Measurements from ENCODE around the gene GATA2.

GATA2 gene

DNA sequence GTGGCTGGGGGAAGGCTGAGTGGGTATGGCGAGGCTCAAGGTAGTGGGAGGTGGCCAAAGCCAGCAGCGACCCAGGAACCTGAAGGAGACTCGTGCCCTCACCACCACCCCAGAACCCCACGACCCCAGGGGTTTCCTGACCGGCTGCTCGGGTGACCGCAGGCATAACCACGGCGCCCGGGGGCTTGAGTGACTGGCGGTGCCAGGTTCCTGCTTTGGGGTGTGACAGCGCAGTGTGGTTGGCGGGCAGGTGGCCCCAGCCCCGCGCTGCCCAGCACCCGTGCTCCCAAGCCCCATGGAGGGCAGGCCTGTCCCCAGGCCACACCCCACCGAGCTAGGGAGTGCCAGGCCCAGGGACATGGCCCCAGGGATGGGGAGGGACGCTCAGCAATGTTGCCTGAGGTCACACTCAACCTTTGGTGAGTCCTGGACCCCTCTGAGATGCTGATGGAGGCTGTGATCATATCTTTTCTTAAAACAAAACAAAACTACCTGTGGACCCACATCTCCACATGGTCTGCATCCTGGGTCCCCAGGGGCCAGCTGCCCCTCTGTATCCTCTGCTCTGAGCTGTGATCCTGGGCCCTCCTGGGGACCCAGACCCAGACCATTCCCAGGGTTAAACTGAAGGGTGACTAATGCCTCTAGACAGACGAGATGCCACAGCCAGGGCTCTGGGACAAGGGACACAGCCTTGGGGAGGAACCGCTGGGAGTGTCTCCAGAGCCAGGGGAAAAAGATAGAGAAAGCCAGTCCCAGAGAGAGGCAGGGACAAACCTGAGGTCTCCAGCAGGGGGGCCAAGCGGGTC is 39.3 kb downstream of the GATA2 start:
- no peak for DNase-seq

DNA sequence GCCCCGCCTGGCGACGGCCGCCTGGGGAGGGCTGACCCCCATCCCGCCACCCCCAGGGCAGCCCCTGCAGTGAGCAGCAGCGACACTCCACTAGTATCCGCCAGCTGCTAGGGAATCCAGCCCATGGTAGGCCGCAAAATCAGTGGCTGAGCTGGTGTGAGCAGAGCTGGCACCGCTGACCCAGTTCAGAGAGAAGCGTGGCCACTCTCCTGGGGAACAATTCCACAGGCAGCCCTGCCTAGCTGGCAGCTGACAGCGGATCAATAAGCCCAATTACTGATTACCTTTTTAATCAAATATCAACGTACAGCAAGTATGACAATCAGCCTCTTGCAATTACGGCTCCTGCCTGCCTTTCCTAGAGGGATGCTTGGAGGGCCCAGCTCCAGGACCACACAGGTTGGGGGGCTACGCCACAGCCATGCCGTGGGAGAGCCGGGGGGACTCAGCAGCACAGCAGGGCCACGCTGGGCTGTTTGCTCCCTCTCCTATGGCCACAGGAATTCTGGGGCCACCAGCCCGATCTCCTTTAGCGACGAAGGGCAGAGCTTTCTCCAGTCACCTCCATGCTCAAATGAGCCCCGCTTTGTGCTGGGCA is 40.2 kb downstream of the GATA2 start:
- no peak for DNase-seq

DNA sequence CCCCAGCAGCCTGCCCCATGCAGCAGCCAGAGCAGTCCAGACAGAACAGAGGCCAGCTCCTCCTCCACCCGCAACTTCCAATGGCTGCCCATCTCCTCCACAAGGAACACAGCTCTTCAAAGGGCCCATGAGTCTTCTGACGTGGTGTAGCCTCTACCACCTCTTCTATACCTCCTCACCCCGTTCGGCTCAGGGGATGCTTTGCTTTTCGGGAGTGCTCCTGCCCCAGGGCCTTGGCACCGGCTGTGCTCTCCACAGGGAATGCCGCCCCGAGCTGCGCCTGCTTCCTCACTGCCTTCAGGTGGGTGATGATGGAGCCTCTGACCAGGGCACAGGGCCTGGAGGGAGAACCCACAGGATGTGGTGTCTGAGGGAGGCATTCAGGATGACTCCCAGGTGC is 40.9 kb downstream of the GATA2 start:
- DNase-seq: no peak

DNA sequence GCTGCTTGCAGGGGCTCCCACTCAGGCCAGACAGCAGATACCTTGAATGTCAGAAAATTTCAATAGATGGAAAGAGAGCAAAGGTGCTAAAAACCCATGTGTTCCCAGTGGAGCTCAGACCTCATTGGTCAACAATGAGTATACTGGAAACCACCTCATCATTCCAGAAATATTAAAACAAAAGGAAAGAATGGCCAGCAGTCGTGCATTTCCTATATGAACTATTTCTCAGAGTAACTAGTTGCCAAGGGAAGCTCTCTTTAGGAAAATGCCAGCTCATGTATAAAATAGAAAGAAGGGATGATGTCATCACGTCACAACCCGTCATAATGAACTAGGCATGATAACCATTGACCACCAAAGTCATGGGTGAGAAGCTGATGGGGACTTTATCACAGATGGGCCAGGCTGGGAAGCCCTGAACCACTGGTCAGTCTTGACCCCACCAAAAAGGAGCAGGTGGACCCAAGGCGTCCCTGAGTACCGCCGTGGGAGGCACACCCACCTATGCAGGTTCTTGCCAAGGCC is 43.8 kb downstream of the GATA2 start:
- DNase-seq: no peak

DNA sequence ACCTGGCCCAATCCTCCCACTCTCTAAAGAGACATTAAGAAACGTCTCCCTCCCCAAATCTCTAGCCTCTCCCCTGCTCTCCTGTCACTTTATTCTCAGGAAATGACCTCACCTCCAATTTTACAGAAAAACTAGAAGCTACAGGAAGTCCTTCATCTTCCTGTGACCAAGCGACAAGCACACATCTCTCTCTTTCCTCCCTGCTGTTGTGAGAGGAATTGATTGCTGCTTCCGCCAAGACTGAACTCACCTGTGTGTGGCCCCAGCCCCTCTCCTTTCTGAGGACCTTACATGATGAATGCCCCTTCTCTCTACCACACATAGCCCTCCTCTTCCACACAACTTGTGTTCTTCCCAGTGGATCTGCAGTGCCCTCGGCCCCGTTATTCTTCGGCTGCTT is 44.5 kb downstream of the GATA2 start:
- no peak for DNase-seq

DNA sequence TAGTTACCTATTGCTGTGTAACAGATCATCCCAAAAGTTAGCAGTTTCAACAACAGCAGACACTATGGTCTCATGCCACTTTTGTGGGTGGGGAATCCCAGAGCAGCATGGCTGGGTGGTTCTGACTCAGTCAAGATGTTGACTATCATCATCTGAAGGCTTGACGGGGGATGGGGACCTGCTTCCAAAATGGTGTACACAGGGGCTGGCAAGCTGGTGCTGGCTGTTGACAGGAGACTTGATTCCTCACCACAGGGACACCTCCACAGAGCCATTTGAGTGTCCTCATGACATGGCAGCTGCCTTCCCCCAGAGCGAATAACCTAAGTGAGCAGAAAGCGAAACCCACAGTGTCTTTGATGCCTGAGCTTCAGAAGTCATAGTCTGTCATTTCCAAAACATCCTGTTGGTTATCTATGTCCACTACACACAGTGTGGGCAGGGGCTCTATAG is 45.4 kb downstream of the GATA2 start:
- no peak for DNase-seq

DNA sequence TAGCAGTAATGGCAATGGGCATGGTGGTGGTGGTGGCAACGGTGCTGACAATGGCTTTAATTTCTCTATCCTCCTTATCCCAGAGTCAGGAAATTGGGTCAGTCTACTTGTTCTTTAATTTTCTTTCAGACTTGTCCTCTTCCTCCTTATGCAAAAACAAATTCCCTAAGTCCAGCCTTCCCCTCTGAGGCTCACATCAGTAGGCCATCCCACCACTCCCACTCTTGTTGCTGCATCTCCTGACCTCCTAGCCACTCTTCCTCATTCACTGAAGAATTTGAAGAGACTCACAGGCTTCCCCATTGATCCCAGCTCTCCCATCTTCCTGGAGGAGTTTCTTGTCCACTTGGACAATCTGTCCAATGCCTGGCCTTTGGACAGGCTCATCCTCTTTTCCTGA is 46.2 kb downstream of the GATA2 start:
- no peak for DNase-seq

DNA sequence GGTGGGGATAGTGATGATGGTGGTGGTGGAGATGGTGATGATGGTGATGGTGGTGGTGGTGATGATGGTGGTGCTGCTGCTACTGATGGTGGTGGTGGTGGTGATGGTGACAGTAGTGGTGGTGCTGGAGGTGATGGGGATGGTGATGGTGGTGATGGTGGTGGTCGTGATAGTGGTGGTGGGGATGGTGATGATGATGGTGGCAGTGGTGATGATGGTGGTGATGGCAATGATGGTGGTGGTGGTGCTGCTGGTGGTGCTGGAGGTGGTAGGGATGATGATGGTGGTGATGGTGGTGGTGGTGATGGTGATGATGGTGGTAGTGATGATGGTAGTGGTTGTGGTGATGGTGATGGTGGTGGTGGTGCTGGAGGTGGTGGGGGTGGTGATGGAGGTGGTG is 47.6 kb downstream of the GATA2 start:
- no peak for DNase-seq

DNA sequence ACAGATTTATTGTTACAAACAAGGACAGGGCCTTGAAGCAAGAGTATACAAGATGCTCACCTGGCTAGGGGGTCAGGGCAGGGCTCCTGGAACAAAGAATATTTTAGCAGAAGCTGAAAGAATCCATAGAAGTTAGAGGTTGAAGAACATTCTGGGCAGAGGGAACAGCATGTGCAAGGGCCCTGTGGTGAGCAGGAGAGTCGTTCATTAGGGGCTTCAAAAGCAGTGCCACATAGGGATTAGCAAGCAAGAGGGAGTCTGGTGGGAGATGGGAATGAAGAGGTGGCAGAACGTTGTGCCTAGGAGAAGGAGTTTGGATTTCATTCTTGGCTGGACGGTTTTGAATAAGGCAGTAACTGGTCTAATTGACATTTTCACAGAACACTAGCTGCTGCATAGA is 49.2 kb downstream of the GATA2 start:
- no peak for DNase-seq

DNA sequence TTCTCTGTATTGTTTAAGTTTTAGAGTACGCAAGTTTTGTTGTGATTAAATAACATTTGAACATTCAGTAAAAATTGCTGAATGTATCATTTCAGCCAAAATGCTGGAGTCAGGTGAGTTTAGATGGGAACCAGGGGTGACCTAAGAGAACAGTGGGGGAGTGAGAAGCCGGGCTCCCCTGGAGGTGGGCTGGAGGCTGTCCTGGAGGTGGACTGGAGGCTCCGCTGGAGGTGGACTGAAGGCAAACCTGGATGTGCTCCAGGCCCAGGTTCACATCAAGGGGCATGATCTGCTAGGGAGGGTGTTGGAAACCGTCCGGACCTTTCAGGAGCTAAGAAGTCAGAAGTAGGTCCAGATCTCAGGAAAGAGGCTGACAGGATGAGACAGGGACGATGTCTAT is 50.1 kb downstream of the GATA2 start:
- DNase-seq: no peak

DNA sequence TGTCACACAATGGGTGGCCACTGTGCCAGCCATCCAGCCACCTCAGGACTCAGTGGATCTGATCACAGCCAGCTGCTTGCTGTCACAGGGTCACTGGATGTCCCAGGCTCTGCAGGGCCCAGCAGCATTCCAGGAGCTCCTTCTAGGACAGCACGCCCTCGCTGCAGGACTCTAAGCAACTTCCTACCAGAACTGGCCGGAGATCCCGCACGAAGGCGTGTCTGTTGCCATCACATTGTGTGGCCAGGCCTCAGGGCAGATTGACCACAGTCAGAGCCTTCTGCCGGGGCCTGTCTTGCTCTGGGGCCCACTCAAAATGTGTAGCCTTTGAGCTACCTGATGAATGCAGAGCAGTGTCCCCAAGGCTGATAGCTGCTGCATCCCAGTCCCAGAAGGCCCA is 50.9 kb downstream of the GATA2 start:
- DNase-seq: no peak

DNA sequence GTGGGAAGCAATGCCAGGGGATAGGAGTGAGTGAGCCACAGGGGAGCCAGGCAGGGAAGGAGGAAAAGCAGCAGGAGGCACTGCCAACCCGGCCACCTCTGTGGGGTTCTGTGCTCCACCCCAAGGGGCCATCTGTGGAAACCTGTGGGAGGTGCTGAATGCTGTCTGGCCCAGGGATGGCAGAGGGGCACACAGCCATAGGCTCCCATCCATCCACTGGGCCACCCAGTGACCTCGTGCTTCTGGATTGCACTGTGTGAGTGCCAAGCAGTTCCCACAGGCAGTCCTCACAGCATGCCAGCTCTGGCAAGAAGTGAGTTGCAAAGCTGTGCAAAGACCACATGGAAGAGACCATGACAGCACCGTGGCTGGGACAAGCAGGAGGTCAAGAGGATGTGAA is 53.8 kb downstream of the GATA2 start:
- DNase-seq: no peak

DNA sequence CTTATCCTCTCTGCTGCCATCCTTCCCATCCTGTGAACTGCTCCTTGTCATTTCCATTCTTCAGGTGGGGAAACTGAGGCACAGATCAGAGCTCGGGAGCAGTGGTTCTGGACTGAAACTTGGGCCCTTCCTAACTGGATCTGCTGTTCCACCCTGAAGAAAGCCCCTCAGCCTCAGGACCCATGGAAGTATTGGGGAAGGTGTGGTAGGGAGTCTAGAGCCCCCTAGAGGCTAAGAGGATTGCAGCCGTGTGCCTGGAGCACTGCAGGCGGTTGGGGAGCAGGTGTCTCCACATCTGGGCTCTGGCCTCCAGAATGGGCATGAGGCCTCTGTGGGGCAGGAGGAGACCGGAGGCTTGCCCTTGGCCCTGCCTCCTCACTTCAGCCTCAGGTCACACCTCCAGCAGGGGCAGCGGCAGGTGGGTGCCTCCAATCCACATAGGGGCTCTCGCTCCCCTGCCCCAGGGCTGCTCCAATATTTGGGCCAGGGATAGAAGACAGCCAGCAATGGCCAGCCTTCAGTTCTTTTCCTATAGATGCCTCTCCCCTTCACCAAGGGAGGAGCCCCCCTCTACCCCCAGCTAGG is 54.4 kb downstream of the GATA2 start:
- DNase-seq: no peak

DNA sequence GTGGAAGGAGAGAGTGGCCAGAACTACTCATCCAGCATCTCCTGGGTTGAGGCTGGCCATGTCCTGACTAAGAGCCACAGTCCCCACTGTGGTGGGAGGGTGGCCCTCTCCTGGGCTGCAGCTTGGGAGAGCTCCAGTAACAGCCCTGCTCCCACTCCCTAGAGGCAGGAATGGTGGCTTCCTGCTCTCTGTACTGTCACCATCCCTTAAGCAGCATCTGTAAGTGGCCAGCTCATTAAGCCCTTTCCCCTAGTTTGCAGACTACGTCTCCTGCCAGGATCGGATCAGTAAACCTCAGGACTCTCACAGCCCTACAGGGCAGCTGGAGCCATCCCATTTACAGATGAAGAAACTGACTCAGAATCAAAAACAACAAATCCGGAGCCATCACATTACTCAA is 56.8 kb downstream of the GATA2 start:
- no peak for DNase-seq

DNA sequence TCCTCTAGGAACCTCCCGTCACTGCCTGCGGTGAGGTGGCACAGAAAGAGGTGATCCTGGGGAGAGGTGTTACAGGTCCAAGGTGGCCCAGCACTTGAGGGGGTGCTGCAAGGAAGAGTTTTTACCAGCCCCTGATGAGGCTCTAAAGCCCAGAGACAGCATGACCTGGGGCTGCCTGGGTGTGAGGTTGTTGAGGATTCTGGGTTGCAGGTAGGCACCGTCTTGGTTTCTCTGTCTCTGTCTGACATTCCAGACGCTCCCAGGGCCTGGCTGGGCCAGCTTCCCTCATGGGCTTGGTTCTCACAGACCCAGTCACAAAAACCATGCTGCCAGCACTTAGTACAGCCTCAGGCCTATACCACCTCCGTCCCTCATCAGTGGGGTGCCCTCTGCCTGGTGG is 57.4 kb downstream of the GATA2 start:
- DNase-seq: no peak

DNA sequence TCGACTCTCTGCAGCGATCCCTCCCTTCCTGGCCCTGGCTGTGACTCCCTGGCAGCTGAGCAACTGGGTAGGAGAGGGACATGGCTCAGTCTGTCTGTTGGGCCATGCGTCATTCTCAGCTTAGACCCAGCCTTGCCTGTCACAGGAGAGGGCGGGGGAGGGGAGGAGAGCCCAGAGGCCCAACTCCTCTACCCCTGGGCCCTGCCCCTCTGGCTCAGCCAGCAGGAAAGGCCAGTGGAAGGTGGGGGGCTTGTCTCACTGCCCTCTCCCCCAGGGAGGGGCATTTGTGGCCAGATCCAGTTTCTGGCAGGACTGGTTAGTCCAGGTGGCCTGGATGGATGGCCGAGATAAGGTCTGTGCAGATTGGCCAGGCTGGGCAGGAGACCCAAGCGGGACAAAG is 57.9 kb downstream of the GATA2 start:
- DNase-seq: no peak

DNA sequence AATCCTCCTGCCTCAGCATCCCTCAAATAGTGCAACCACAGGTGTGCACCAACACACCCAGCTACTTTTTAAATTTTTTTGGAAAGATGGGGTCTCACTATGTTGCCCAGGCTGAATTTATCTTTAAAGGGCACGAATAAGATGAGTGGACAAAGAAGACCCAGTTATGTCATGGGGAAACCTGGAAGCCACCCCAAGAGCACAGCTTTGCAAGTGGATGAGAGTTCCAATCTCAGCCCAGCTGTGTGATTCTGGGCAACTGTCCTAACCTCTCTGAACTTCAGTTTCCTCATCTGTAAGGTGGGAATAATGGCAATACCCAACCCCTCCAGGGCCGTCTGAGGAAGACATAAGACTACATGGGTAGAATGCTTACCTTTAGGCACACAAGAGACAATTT is 58.5 kb downstream of the GATA2 start:
- no peak for DNase-seq

DNA sequence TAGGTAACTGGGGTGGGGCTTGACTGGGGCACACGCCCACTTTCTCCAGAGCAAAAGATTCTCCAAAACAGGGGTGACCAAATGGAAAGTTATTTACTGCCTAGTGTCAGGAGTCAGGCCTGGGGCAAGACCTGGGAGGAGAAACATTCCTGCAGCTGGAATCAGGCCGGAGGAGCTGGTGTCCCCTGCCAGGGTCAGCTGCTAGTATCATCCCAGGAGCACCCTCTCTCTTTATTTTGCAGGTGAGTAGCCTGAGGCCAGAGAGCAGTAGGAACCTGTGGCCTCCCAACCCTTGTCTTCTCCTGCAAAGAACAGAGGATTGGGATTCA is 59.2 kb downstream of the GATA2 start:
- no peak for DNase-seq

DNA sequence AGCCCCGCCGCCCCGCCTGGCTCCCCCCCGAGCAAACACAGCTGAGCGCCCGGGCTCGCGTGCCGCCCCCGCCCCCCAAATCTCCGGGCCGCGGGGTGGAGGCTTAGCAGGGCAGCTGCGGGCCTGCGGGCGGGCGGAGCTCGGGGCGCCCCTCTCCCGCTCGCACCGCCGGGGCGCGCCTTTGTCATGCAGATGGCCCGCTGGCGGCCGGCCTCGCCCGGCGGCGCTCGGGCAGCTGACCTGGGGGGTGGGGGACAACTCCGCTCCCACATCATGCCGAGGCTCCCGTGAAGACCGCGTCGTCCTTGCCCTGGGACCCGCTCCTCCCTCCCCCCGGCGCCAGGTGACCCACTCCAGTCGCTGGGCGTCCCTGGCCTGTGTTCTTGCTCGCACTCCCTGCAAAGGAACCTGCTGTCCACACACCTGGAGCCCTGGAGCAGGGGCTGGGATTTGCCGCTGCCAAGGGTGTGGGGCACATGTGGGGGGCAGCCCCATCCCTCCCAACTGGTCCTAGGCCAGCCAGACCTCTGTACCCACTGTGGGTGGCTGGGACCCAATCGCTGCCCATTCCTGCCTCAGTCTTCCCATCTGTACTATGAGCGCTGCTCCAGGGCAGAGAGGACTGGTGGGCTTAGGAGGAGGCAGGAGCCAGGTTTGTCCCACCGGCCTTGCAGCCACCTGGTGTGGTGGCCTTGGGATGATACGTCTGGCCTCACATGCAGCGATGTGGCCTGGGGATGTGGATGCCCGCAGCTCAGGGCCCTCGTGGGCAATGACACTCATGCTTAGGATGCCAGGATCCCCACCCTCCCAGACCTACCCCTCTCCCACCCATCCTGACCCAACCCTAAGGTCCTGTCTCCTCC is 59.8 kb downstream of the GATA2 start:
- DNase-seq: no peak

DNA sequence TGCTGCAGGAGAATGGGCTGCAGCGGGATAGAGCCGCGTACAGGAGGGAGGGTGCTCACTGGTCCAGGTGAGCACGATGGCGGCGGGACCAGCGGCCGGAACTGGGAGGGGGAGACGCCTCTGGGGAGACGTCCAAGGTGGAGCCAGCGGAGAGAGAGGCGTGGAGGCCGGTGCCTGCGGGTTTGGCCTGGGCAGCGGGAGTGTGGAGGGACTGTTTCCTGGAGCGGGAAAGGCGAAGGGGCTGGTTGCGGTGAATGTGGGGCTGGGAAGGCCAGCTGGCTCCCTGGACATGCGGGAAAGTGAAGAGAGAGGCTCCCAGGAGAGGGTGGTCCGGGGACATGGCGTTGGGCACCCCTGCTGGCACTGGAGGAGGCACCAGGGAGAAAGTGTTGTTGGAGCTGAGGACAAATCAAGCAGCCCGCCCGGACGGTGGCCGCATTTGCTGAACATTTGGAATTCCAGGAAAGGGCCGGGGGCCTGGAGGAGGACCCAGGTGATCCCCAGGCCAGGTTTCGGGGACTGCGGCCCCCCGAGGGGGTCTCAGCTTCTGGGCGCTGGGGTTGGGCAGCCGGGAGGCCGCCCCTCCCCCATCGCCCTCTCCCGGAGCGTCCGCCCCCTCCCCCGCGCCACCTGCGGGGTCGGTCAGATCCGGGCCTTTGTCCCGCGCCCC is 60.6 kb downstream of the GATA2 start:
- DNase-seq: no peak

DNA sequence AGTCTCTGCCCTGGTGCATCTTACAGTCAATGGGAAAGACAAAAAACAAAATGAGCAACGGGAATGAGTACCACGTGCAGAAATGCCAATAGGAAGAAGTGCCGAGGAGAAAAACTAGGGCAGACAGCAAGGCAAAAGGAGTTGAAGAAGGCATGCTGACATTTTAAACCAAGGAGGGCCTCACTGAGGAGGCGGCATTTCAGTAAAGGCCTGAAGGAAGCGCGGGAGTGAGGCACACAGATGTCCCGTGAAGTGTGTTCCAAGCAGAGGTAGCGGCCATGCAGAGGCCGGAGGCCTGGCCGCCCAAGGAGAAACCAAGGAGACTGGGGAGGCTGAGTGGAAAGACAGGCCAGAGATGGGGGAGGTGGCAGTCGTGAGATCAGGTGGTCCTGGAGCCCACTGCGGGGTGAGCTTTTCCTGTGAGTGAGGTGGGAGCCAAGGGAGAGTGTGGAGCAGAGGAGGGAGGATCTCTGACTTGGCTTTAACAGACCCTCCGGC is 61.1 kb downstream of the GATA2 start:
- DNase-seq: no peak

DNA sequence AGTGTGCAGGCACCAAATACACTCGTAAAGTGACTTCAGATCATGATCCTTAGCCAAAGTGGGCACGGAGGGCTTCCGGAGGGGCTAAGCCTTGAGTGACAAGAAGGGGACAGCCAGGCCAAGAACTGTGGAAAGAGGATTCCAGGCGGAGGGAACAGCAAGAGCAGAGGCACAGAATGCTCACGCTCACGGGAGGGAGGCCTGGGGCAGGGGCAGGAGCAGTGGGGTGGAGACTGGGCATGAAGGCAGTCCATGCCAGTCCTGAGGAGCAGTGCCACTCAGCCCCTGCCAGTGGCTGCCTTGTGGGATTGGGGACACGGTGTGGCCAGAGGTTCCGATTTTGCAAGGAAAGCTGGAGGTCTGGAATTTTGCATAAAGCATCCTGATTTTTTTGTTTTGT is 62.3 kb downstream of the GATA2 start:
- no peak for DNase-seq

DNA sequence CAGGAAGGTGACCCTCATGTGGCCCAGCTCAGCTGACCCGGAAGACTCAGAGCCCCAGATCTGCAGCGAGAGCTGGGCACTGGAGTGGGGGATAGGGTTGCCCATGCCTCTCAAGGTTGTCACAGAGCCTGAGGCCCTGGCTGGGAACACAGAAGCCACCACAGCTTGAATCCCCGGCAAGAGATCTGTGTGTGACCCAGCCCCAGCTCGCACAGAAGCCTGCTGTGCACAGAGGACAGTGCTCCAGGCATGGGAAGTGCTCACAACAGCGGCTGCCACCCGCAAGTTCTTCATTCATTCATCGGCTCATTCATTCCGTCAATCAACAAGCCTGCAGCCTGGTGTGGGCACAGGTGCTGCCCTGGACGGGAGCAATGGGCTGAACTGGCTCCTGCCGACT is 62.7 kb downstream of the GATA2 start:
- DNase-seq: no peak

All from activated CD4-positive, CD25-positive, alpha-beta regulatory T cell (primary cell).